ENCODE results near the gene ZBTB16.

DNA sequence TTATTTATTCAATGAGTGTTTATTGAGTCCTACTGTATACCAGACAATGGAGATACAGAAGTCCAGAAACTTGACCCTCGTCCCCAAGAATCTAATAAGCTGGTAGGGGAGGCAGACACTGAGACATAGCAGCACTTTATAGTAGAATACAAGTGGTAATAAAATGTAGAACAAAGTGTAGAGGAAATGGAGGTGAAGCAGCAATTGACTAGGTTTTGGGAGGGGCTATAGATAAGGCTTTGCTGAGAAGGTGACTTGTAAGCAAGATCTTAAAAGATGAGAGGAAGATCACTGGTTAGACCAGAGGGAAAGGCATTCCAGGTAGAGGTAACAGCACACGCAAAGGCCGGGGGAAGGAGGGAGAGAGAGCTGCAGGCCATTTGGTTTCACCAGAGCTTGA is 57.3 kb downstream of the ZBTB16 start:
- TF ChIP-seq, protein P1, sequence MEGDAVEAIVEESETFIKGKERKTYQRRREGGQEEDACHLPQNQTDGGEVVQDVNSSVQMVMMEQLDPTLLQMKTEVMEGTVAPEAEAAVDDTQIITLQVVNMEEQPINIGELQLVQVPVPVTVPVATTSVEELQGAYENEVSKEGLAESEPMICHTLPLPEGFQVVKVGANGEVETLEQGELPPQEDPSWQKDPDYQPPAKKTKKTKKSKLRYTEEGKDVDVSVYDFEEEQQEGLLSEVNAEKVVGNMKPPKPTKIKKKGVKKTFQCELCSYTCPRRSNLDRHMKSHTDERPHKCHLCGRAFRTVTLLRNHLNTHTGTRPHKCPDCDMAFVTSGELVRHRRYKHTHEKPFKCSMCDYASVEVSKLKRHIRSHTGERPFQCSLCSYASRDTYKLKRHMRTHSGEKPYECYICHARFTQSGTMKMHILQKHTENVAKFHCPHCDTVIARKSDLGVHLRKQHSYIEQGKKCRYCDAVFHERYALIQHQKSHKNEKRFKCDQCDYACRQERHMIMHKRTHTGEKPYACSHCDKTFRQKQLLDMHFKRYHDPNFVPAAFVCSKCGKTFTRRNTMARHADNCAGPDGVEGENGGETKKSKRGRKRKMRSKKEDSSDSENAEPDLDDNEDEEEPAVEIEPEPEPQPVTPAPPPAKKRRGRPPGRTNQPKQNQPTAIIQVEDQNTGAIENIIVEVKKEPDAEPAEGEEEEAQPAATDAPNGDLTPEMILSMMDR (optimal IDR thresholded peaks at IDR 0.05 in 1 of 3, IDR thresholded peaks at IDR 0.05 in 1 of 3, conservative IDR thresholded peaks at IDR 0.05 in 1 of 3; ENCODE audit: extremely low read depth in 1 of 3, insufficient read depth in 2 of 3, low read length in 3 of 3) = no peak
- no peak for TF ChIP-seq EZH2 (IDR thresholded peaks at IDR 0.05; ENCODE audit: low read length)
